Skin of body (tissue), 2 donors: ENCODE data around the gene CD48. TPM values are rescaled to one million over a fixed set of nuclear protein-coding genes. Genes with fewer than 3 reads are reported as not detected.
"Not testable (repeated sequence)": the region's sequence is repeated elsewhere in the genome, so short reads cannot be mapped to it uniquely, and the experiment has no call there.

Source experiments
- DNase-seq: peaks from one replicate; lab custom pipeline; 2025; lab: John Stamatoyannopoulos, UW
- total RNA-seq: library from RNA; depleted of rRNA; stranded (reverse); fragments of >200 nt; gene quantifications from one replicate; pipeline ENCODE4 v1.2.3, GENCODE V29; 2014

Gene CD48
- total RNA-seq, 1 donor from 2014 or later: 8.2 TPM

DNA sequence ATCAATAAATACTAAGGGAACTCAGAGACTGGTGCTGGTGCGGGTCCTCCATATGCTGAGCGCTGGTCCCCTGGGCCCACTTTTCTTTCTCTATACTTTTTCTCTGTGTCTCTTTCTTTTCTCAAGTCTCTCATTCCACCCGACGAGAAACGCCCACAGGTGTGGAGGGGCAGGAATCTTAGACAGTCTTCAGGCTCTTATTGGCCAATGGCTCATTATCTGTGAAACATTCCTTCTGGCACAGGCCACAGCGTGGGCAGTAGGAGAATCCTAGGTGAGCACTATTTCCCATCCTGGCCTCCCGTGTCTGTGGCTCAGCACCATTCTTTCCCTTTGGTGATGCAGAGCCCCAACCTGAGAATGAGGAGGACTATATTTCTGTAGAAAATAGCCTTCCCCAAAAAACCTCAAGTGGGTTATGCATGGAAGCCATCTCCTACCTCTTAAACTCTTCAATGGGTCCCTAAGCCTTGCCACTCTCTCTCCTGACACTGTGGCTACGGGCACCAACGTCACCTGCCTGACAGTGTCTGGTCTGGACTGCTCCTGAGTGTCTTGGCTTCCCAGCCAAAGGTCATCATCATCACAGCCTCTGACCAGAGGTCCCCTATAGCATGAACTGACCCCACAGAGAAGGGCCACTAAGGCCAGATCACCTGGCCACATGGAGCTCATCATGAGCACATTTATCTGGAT lies 58.5 kb downstream of the CD48 start:
- DNase-seq: no peak

- not testable (repeated sequence) for DNase-seq
Measured at GRCh38 chr1:160652065-160652641, 59.5 kb downstream of the CD48 start.

GRCh38 chr1:160651433-160652064 lies 60.1 kb downstream of the CD48 start:
- no peak for DNase-seq

DNA sequence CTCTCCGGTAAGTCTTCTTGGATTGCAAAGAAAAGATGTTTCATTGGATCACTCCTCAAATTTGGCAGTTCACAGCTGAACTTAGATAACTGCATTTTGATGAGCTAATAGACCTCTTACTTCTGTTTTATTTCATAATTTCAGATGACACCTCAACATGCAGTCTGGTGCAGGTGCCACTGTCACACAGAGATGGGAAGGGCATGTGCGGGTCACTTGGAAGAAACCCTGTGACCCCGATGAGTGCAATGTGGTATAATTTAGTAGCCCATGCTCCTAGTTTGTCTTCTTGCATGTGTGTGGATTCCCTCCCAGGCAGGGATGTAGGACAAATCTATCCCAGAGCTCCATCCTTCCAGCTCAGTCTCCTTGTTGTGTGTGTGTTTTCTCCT lies 64.3 kb downstream of the CD48 start:
- DNase-seq: no peak

DNA sequence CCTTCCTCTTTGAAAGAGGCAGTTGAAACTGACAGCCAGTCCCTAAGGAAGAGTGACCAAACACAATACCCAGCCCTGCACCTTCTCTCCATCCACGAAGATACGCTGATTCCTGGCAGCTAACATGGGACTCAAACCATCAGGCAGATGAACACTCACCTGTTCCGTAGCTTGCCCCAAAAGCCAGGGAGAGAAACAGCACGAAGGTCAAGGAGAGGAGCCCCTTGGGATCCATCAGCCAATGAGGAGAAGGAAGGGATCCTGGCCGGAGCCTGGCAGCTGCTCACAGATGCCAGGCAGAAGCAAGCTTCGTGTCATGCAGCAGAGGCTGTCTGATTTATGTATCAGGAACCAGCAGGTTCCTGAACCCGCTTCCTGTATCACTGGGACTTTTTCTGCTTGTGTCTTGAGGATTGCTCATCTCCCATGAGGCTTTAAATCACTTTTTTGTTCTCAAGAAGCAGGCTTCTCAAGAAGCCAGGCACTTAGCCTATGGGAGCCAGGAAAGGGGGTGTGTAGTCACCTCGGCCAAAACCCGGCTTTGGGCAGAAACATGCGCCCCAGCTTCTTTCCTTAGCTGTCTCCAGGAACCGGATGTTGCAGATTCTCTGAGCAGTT lies 64.8 kb downstream of the CD48 start, which contains the start of gene SLAMF1:
SLAMF1 (minus strand) TSS at position 334 of the 618 bp plus-strand sequence; CDS start at position 235, 99 bp downstream.
- no peak for DNase-seq

GRCh38 chr1:160646180-160646579 lies 65.4 kb downstream of the CD48 start:
- no peak for DNase-seq

- no peak for DNase-seq
Measured at GRCh38 chr1:160645386-160646130, 66.1 kb downstream of the CD48 start.

GRCh38 chr1:160644399-160644798 lies 67.2 kb downstream of the CD48 start:
- DNase-seq: no peak

GRCh38 chr1:160643138-160643537 lies 68.5 kb downstream of the CD48 start:
- no peak for DNase-seq

DNA sequence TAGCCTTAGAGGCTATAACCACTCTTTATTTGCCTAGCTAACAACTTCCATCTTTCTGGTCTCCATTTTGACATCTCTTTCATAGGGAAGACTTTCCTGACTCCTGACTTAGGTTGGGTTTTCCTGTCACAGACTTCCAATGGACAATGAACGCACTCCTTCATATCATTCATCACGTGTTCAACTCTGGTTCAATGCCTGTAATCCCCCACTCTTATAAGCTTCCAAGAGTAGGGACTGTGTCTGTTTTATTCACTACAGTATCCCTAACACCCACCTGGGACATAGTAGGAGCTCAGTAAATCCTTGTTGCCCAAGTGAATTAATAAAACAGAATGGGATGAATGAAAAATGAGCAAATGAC lies 69.4 kb downstream of the CD48 start:
- no peak for DNase-seq

- no peak for DNase-seq
Measured at GRCh38 chr1:160641323-160642280, 70.0 kb downstream of the CD48 start.

DNA sequence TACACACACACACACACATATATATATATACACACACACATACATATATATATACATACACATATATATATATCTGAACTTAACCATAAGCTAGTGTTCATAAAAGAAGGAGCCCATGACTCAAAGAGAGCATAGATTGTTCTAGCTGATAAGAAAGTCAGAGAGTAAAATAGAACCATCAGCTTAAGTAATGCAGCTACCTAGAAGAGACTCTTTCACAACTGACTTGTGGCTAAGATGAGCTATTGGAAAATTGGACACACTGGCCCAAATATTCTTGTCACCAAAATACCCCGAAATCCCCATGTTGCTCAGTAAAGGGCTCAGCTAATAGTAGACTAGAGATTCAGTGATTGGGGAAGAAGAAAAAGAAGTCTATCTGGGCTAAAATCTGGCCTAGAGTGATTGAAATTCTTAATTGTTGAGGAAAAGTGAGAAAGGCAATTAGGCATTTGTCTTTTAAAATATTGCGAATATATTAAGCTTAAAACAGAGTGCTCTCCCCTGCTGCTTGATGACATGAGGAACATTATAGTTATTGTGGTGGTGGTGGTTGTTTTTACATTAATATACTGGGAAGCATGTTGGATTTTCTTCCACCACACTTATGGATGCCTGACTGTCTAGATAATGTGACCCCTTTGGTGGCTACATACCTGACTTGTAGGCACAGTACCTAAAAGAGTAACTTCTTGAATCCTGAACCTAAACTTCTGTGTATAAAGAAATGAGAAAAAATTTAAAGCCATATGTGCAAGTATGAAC lies 71.1 kb downstream of the CD48 start:
- DNase-seq: no peak

- no peak for DNase-seq
Measured at GRCh38 chr1:160639652-160640051, 72.0 kb downstream of the CD48 start.

DNA sequence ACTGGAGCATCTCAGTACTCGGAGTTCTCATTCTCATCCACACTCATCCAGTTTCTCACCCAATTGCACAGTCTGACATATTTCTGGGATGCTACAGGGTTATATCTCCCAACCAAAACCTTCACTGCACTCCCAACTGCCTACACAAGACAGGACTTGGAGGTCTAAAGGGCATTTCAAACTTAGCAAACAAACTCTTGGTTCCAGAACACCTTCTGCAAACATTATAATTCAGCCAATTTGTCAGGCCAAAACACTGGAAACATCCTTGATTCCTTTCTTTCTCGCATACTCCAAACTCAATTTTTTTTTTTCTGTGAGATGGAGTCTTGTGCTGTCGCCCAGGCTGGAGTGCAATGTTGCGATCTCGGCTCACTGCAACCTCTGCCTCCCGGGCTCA lies 72.7 kb downstream of the CD48 start:
- no peak for DNase-seq

DNA sequence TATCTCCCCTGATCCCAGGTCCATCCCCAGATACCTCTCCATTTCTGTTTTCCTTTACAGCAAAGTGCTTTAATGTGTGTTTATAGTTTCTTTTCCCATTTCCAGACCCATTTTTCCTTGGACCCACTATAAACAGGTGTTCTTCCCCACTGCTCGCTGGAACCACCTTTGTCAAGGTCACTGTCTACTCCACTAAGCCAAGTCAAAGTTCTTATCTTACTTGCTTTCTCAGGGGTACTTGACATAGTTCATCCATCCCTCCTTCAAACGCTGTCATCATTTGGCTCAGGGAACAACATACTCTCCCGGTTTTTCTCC lies 73.1 kb downstream of the CD48 start:
- DNase-seq: no peak

DNA sequence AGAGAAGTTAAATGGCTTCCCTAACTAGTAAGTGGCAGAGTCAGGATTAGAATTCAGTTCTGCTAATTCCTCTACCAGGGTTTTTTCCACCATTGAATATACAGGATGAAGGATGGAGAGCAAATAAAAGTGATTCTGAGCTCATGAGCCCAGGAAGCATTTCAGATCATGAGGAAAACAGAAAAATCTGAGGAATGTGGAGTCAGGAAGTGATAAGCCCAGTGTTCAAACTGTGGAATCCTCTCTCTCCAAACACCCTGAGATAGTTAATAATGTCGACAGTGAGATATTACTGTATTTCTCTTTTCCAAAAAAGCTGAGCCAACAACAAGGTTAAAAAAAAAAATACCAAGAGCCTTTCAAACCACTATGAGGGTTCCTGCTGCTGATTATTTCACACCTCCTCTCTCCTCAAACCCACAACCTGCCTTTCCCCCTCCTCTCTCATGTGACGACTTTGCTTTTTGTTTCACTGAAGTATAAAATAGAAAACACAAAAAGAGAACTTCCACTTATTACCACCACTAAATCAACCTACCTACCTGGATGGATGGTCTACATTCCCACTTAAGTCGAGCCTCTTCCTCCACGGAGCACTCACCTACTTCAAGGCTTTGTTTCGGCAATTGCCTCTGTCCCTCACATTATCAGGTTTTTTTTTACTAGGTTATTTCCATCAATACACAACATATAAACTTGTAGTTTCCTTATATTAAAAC lies 73.6 kb downstream of the CD48 start:
- no peak for DNase-seq

GRCh38 chr1:160637065-160637464 lies 74.6 kb downstream of the CD48 start:
- no peak for DNase-seq

GRCh38 chr1:160636547-160636946 lies 75.1 kb downstream of the CD48 start:
- no peak for DNase-seq

DNA sequence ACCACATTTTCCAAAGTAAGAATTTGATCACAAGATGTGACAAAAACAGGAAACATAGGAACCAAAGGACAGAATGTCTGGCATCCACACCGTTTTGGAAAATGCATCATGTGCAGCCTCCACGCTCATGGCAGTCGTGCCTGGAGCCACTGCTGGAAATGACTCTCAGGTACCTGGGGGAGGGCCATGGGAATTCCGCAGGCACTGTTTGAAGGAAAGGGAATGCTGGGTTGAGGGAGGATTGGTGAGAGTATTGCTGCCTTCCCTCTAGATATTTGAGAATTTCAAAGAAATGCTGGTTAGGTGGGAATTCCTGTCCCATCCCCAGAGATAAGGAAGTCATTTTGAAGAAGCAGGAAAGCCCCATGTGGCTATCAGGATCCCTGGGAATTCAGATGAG lies 75.5 kb downstream of the CD48 start:
- no peak for DNase-seq
